MM.1S (cell line): ENCODE results near the gene MTX3.

ENCODE experiments used
- CTCF ChIP-seq: fragments of 300-600 bp; sonication (generic); IDR thresholded peaks from 2 replicates; pipeline ENCODE4 v1.5.1; 2016; ENCODE audit warnings: antibody characterized with exemption, low read length, mixed read lengths
- EZH2 ChIP-seq: fragments of 300-600 bp; sonication (generic); optimal IDR thresholded peaks from 2 replicates; pipeline ENCODE3; 2017; ENCODE audit warnings: low read depth, mild to moderate bottlenecking, antibody characterized with exemption, low read length, mixed read lengths
- EZH2phosphoT487 ChIP-seq: fragments of 300-600 bp; sonication (generic); IDR thresholded peaks from 2 replicates; pipeline ENCODE4 v1.6.1; 2018; ENCODE audit warnings: antibody characterized with exemption, low read length

DNA sequence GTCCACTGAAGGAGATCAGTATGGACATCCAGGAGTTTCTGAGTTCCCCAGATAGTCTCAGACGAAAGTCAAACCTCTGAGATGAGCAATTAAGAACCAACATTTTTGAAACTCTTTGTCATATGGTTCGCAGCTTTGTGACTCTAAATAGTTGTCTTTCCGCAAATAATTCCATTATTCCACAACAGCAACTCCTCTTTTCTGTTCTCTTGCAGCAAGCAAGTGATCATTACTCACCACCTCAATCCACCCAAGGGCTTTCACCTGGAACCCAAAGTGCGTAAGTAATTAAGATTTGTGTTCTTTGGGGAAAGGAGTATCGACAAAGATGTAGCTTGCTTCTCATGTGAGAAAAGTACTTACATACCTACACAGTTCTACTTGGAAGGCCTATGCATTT lies 15.6 kb downstream of the MTX3 start:
- TF ChIP-seq EZH2phosphoT487: no peak
- TF ChIP-seq CTCF: no peak
- TF ChIP-seq EZH2: no peak
